GM23248 (cell line): Measurements from ENCODE around the gene MLLT11.

Experiments
- EZH2 ChIP-seq: fragments of 200-600 bp; sonication (generic); IDR thresholded peaks from 2 replicates; pipeline ENCODE4 v1.6.1; 2018; ENCODE audit warnings: antibody characterized with exemption, mild to moderate bottlenecking; ENCODE audit not compliant: insufficient read depth, poor library complexity, severe bottlenecking
- EZH2phosphoT487 ChIP-seq: fragments of 200-600 bp; sonication (generic); IDR thresholded peaks from 2 replicates; pipeline ENCODE4 v1.6.1; 2018; ENCODE audit warnings: antibody characterized with exemption, moderate library complexity, mild to moderate bottlenecking, low read depth; ENCODE audit not compliant: insufficient read depth

DNA sequence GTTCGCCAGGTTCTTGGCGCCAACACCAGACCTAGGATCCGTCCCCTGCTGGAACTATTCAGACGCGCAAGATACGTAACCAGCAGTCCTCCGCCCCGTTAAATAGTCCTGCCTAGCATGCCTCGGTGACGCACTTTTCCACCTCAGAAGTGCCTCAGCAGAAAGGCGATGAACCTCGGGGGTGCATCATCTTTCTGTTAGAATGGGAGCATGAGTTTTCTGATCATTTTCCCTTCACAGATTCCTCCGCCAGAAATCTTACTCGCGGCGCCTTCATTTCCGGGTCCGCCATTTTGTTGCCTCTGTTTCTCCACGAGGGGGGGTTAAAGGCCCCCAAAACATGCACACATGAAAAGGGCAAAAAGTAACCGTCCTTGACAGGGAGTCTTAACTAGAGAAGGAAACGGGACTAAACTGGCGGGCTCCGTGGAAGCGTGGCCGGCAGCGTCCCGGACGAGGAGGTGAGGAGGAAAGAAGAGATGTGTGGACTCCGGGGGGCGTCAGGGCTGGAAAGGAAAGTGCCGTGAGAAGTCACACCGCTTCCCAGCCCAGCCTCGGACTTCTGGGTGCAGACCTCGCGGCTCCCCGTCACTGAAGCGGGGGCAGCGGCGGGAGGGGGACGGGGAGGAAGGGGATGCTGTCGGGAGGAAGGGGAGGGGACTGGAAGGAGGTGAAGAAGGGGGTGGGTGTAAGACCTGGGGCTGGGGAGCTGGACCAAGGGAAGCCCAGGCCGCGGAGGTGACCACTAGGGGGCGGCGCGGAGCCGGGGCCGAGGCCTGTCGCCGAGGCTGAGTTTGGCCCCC is 10.5 kb downstream of the MLLT11 start, which contains the start of gene GABPB2:
- TF ChIP-seq EZH2phosphoT487 (no peak), EZH2 (no peak)
